HCT116 (cell line): Measurements from ENCODE around the gene RPL3. TPM values are rescaled to one million over a fixed set of nuclear protein-coding genes. Genes with fewer than 3 reads are reported as not detected.

Experiments
- ATAC-seq: fragments of 200-7000 bp; cut with Tn5 transposase; 2 replicates; pipeline ENCODE4 v1.9.1; 2020; ENCODE audit warnings: mild to moderate bottlenecking, moderate library complexity
- BruUV-seq: library from RNA; stranded (reverse); fragments of 400-500 nt; replicated peaks from 2 replicates; lab custom pipeline; 2021; lab: Mats Ljungman, UMichigan
- CTCF ChIA-PET: fragments of 300-600 bp; sonication (Branson Sonifier 250); formaldehyde crosslinking; loops from one replicate; lab custom pipeline; 2021; ENCODE audit warnings: antibody characterized with exemption; lab: Charles Lee
- POLR2A ChIA-PET: fragments of 300-600, 350-600 bp; sonication (Branson Sonifier 250); formaldehyde crosslinking; loops from one replicate; lab custom pipeline; 2021; ENCODE audit warnings: antibody characterized with exemption; lab: Charles Lee
- RAD21 ChIA-PET, 2 experiments: fragments of 300-600 bp; sonication (Branson Sonifier 250); formaldehyde crosslinking; loops; one replicate each; lab custom pipeline; 2023; ENCODE audit warnings: low total read pairs in 2 of 2; ENCODE audit not compliant: uncharacterized antibody in 2 of 2, unreplicated experiment in 2 of 2, low non-redundant PET in 1 of 2; lab: Charles Lee
- DNase-seq: peaks from one replicate; pipeline ENCODE4 v3.0.0-alpha.2; 2010; ENCODE audit warnings: low read depth, low spot score
- H2AFZ ChIP-seq: fragments of 200-600 bp; shearing (Covaris generic), sonication (generic); 2 replicates; pipeline ENCODE4 v1.6.1; 2017; ENCODE audit warnings: low read depth, mixed run types, mixed read lengths, antibody characterized with exemption, low read length; ENCODE audit not compliant: poor library complexity, severe bottlenecking
- H3K27ac ChIP-seq: 2 replicates; pipeline ENCODE4 v1.5.1; 2012; ENCODE audit warnings: low read depth, low read length
- H3K27me3 ChIP-seq: fragments of 200-600 bp; sonication (generic); 2 replicates; pipeline ENCODE4 v1.6.1; 2016; ENCODE audit warnings: mixed run types, low read length, mixed read lengths; ENCODE audit not compliant: insufficient read depth
- H3K36me3 ChIP-seq, 2 experiments: fragments of 200-500 bp in 1 of 2; fragments of 200-600 bp in 1 of 2; sonication (Bioruptor generic) in 1 of 2; sonication (generic) in 1 of 2; 2 replicates each; pipeline versions ENCODE4 v1.5.1 to v1.6.1; 2014 to 2016; ENCODE audit warnings: low read length in 2 of 2, inconsistent platforms in 1 of 2, mixed read lengths in 1 of 2, mixed run types in 1 of 2; ENCODE audit not compliant: insufficient read depth in 2 of 2, control insufficient read depth in 1 of 2
- H3K4me1 ChIP-seq, 2 experiments: fragments of 200-600 bp in 1 of 2; sonication (generic) in 1 of 2; 2 replicates each; pipeline versions ENCODE4 v1.5.1 to v1.6.1; 2012 to 2017; ENCODE audit warnings: low read length in 2 of 2, inconsistent platforms in 1 of 2, mild to moderate bottlenecking in 1 of 2, mixed read lengths in 1 of 2, mixed run types in 1 of 2, moderate library complexity in 1 of 2; ENCODE audit not compliant: insufficient read depth in 2 of 2, control insufficient read depth in 1 of 2
- H3K4me2 ChIP-seq: fragments of 200-600 bp; sonication (generic); 2 replicates; pipeline ENCODE4 v1.6.1; 2017; ENCODE audit warnings: mixed run types, low read length, mixed read lengths
- H3K4me3 ChIP-seq, 2 experiments: fragments of 200-600 bp in 1 of 2; sonication (generic) in 1 of 2; replicated peaks in 1 of 2; 2 replicates each; pipeline ENCODE4 v1.5.1; 2011 to 2016; ENCODE audit warnings: low read length in 2 of 2, control low read depth in 1 of 2, low read depth in 1 of 2, mild to moderate bottlenecking in 1 of 2, mixed read lengths in 1 of 2, mixed run types in 1 of 2
- H3K79me2 ChIP-seq: fragments of 200-600 bp; sonication (generic); 2 replicates; pipeline ENCODE4 v1.6.1; 2017; ENCODE audit warnings: mild to moderate bottlenecking, mixed run types, low read length, moderate library complexity, mixed read lengths; ENCODE audit not compliant: insufficient read depth
- H3K9ac ChIP-seq: fragments of 200-600 bp; sonication (generic); 2 replicates; pipeline ENCODE4 v1.6.1; 2016; ENCODE audit warnings: low read length, mixed read lengths
- H3K9me2 ChIP-seq: fragments of 200-600 bp; sonication (generic), shearing (Covaris generic); 2 replicates; pipeline ENCODE4 v1.6.1; 2017; ENCODE audit warnings: mixed run types, mild to moderate bottlenecking, moderate library complexity; ENCODE audit not compliant: insufficient read depth
- H3K9me3 ChIP-seq, 2 experiments: fragments of 200-500 bp in 1 of 2; fragments of 200-600 bp in 1 of 2; sonication (Bioruptor generic) in 1 of 2; sonication (generic) in 1 of 2; 2 replicates each; pipeline ENCODE4 v1.6.1; 2014 to 2017; ENCODE audit warnings: low read length in 2 of 2, mixed read lengths in 2 of 2, inconsistent platforms in 1 of 2, low read depth in 1 of 2, mild to moderate bottlenecking in 1 of 2, mixed run types in 1 of 2, moderate library complexity in 1 of 2; ENCODE audit not compliant: control insufficient read depth in 1 of 2, insufficient read depth in 1 of 2
- H4K20me1 ChIP-seq: fragments of 200-600 bp; sonication (generic), shearing (Covaris generic); 2 replicates; pipeline ENCODE4 v1.6.1; 2017; ENCODE audit warnings: mixed run types, mild to moderate bottlenecking, moderate library complexity; ENCODE audit not compliant: insufficient read depth
- ATF3 ChIP-seq: IDR thresholded peaks from 2 replicates; pipeline ENCODE4 v1.6.1; 2012
- CBX3 ChIP-seq: IDR thresholded peaks from 2 replicates; pipeline ENCODE4 v1.6.1; 2012; ENCODE audit warnings: low read depth
- CEBPB ChIP-seq: IDR thresholded peaks from 2 replicates; pipeline ENCODE4 v1.6.1; 2012; ENCODE audit warnings: low read depth
- CTCF ChIP-seq, 3 experiments: fragments of 200-600 bp in 1 of 3; sonication (generic) in 1 of 3; IDR thresholded peaks in 2 of 3; conservative IDR thresholded peaks in 1 of 3; 2 replicates each; pipeline ENCODE4 v1.5.1; 2012 to 2017; ENCODE audit warnings: low read depth in 2 of 3, low read length in 2 of 3, antibody characterized with exemption in 1 of 3, borderline replicate concordance in 1 of 3, control low read depth in 1 of 3, mild to moderate bottlenecking in 1 of 3, mixed read lengths in 1 of 3, mixed run types in 1 of 3, moderate library complexity in 1 of 3; ENCODE audit not compliant: insufficient read depth in 1 of 3
- EGR1 ChIP-seq: IDR thresholded peaks from 2 replicates; pipeline ENCODE4 v1.6.1; 2012; ENCODE audit warnings: low read depth
- ELF1 ChIP-seq: IDR thresholded peaks from 2 replicates; pipeline ENCODE4 v1.6.1; 2012; ENCODE audit warnings: low read depth, borderline replicate concordance
- JUND ChIP-seq: IDR thresholded peaks from 2 replicates; pipeline ENCODE4 v1.6.1; 2012
- REST ChIP-seq: IDR thresholded peaks from 2 replicates; pipeline ENCODE4 v1.6.1; 2012; ENCODE audit warnings: low read depth
- SIN3A ChIP-seq: IDR thresholded peaks from 2 replicates; pipeline ENCODE4 v1.6.1; 2012; ENCODE audit warnings: low read depth
- TCF7L2 ChIP-seq: IDR thresholded peaks from 2 replicates; pipeline ENCODE4 v1.7.0; 2011; ENCODE audit warnings: borderline replicate concordance, inconsistent platforms; ENCODE audit not compliant: insufficient read depth, insufficient read length; ENCODE audit errors: extremely low read depth
- YY1 ChIP-seq: IDR thresholded peaks from 2 replicates; pipeline ENCODE4 v1.6.1; 2011; ENCODE audit warnings: low read length, low read depth, moderate library complexity, mild to moderate bottlenecking; ENCODE audit not compliant: insufficient replicate concordance; ENCODE audit errors: extremely low read depth
- ZFX ChIP-seq: fragments of 450-650 bp; IDR thresholded peaks from 2 replicates; pipeline ENCODE4 v1.6.1; 2017
- intact Hi-C: fragments of 100-400 bp; cut with micrococcal nuclease; formaldehyde crosslinking; loops from 2 replicates; pipeline ENCODE4 v1.10.0; 2022
- total RNA-seq: library from RNA; stranded (reverse); gene quantifications from one replicate; pipeline ENCODE4 v1.2.1, GENCODE V29; 2021; ENCODE audit not compliant: unreplicated experiment

Gene RPL3
- total RNA-seq, 1 experiment from 2014 or later, result 2,966 TPM

GRCh38 chr22:39303892-39304671 is 15.3 kb downstream of the RPL3 start:
- Histone ChIP-seq H3K9me3 (no peaks in the 10 kb centered on the region), H3K4me3 (no peak overlapping the region), H3K4me2 (no peak overlapping the region), H4K20me1 (no peaks in the 10 kb centered on the region), H3K36me3 (no peaks in the 10 kb centered on the region), H3K27me3 (no peaks in the 10 kb centered on the region), H3K27ac (no peak overlapping the region), H3K9ac (no peak overlapping the region), H3K4me1 (peaks cover 36 to 56% of the 10 kb centered on the region in 2 experiments), H3K79me2 (no peaks in the 10 kb centered on the region), H2AFZ (no peak overlapping the region), H3K9me2 (no peaks in the 10 kb centered on the region)
- ChIA-PET CTCF (no interaction called here), RAD21 (no interaction called here), POLR2A (interaction anchor here (2.3 to 3.1 kb wide), 2 partner anchors 16 to 59 kb away, joined by 8 to 17 read pairs; partner anchors contain the start of genes PDGFB and RPL3)
- no peak for ATAC-seq
- TF ChIP-seq CEBPB, result no peak
- TF ChIP-seq EGR1, result no peak
- no peak for TF ChIP-seq YY1
- TF ChIP-seq ELF1, result no peak
- no peak for TF ChIP-seq CTCF (IDR thresholded peaks at IDR 0.05 in 2 of 3, conservative IDR thresholded peaks at IDR 0.05 in 1 of 3; ENCODE audit: borderline replicate concordance in 1 of 3, insufficient read depth in 1 of 3, low read depth in 2 of 3, low read length in 2 of 3)
- TF ChIP-seq ZFX, result no peak
- TF ChIP-seq JUND, result no peak
- no peak for TF ChIP-seq ATF3
- no peak for TF ChIP-seq TCF7L2
- TF ChIP-seq REST, result no peak
- no peak for TF ChIP-seq CBX3
- TF ChIP-seq SIN3A, result no peak
- no TSS peak for BruUV-seq
- intact Hi-C loops, result no loop called here
- no peak for DNase-seq
